22Rv1 (cell line): Measurements from ENCODE around the gene ENPP6.

ENCODE experiments used
- CTCF ChIP-seq: fragments of 450-650 bp; IDR thresholded peaks from 2 replicates; pipeline ENCODE4 v1.5.1; 2017; ENCODE audit warnings: mild to moderate bottlenecking
- ZFX ChIP-seq: fragments of 450-650 bp; IDR thresholded peaks from 2 replicates; pipeline ENCODE4 v1.6.1; 2017; ENCODE audit warnings: antibody characterized with exemption, borderline replicate concordance

GRCh38 chr4:184215709-184216328 lies 1.9 kb downstream of the ENPP6 start:
- TF ChIP-seq CTCF = no peak
- TF ChIP-seq ZFX = no peak
